A549 (cell line): ENCODE measurements around the gene PLCXD3. TPM values are rescaled to one million over a fixed set of nuclear protein-coding genes. Genes with fewer than 3 reads are reported as not detected.

ENCODE experiments used
- ATAC-seq, 2 experiments: fragments of 200-7000 bp in 1 of 2; fragments of >200 bp in 1 of 2; cut with Nextera tagmentation in 1 of 2; cut with Tn5 transposase in 1 of 2; 3 replicates each; pipeline versions ENCODE4 v1.8.0 to v1.9.1; 2018 to 2020; ENCODE audit warnings: mild to moderate bottlenecking in 1 of 2, moderate library complexity in 1 of 2
- CTCF ChIA-PET: fragments of 300-600 bp; sonication (Branson Sonifier 250); formaldehyde crosslinking; extraction: SDS; loops from one replicate; lab custom pipeline; 2021; ENCODE audit warnings: antibody characterized with exemption, inconsistent platforms; lab: Yijun Ruan, JAX
- POLR2A ChIA-PET: fragments of 350-600 bp; formaldehyde crosslinking; extraction: SDS; loops from one replicate; lab custom pipeline; 2021; ENCODE audit warnings: antibody characterized with exemption, inconsistent platforms; lab: Yijun Ruan, JAX
- DNase-seq, 2 experiments: peaks; one replicate each; pipeline versions ENCODE4 v3.0.0 to v3.0.0-alpha.2; 2011 to 2016; ENCODE audit warnings: low read depth in 1 of 2, low spot score in 1 of 2
- FAIRE-seq: peaks from 2 replicates; lab custom pipeline; 2011; peaks lifted over from hg19 to GRCh38; lab: Jason Lieb, UNC
- H3K27ac ChIP-seq, 2 experiments: fragments of >200 bp; sonication (Bioruptor Twin); formaldehyde crosslinking; 3 replicates each; pipeline ENCODE4 v1.5.1; 2016 to 2017
- H3K4me1 ChIP-seq: fragments of >200 bp; sonication (Bioruptor Twin); formaldehyde crosslinking; 3 replicates; pipeline ENCODE4 v1.6.1; 2016
- H3K4me2 ChIP-seq: fragments of >200 bp; sonication (Bioruptor Twin); formaldehyde crosslinking; 3 replicates; pipeline ENCODE4 v1.6.1; 2016
- H3K4me3 ChIP-seq: fragments of >200 bp; sonication (Bioruptor Twin); formaldehyde crosslinking; 3 replicates; pipeline ENCODE4 v1.5.1; 2016
- H3K9me3 ChIP-seq: fragments of >200 bp; sonication (Bioruptor Twin); formaldehyde crosslinking; 3 replicates; pipeline ENCODE4 v1.6.1; 2016
- CHD4 ChIP-seq: fragments of 200-600 bp; sonication (generic); IDR thresholded peaks from 2 replicates; pipeline ENCODE4 v1.6.1; 2016; ENCODE audit warnings: antibody characterized with exemption, mild to moderate bottlenecking, borderline replicate concordance
- EHF ChIP-seq: fragments of 250-450 bp; sonication (Bioruptor Pico); IDR thresholded peaks from 2 replicates; pipeline ENCODE4 v1.5.0; 2020; ENCODE audit warnings: mild to moderate bottlenecking
- EP300 ChIP-seq, 2 experiments: fragments of >200 bp; sonication (Bioruptor Twin); formaldehyde crosslinking; IDR thresholded peaks; 2 replicates in 1 of 2; 3 replicates in 1 of 2; pipeline ENCODE4 v1.6.1; 2016 to 2017
- ESRRA ChIP-seq: fragments of 150-350 bp; IDR thresholded peaks from 2 replicates; pipeline ENCODE4 v1.6.1; 2014; ENCODE audit warnings: mild to moderate bottlenecking, low read length, borderline replicate concordance
- FOSL2 ChIP-seq, 2 experiments: fragments of 450-650 bp in 1 of 2; fragments of >200 bp in 1 of 2; sonication (Bioruptor Twin) in 1 of 2; formaldehyde crosslinking; IDR thresholded peaks; 2 replicates each; pipeline versions ENCODE4 v1.5.0 to v1.6.1; 2016 to 2020; ENCODE audit warnings: mild to moderate bottlenecking in 1 of 2, moderate library complexity in 1 of 2
- HOXA7 ChIP-seq: fragments of 250-450 bp; sonication (Bioruptor Pico); IDR thresholded peaks from 2 replicates; pipeline ENCODE4 v1.5.0; 2020; ENCODE audit warnings: mild to moderate bottlenecking, moderate library complexity
- HOXB13 ChIP-seq: fragments of 250-450 bp; sonication (Bioruptor Pico); IDR thresholded peaks from 2 replicates; pipeline ENCODE4 v1.5.0; 2020; ENCODE audit warnings: low read depth, mild to moderate bottlenecking, moderate library complexity
- HOXB5 ChIP-seq: fragments of 250-450 bp; sonication (Bioruptor Pico); IDR thresholded peaks from 2 replicates; pipeline ENCODE4 v1.5.0; 2020; ENCODE audit warnings: mild to moderate bottlenecking, moderate library complexity
- JUNB ChIP-seq: fragments of >200 bp; sonication (Bioruptor Twin); formaldehyde crosslinking; IDR thresholded peaks from 2 replicates; pipeline ENCODE4 v1.6.1; 2016
- KDM5A ChIP-seq: fragments of 200-600 bp; sonication (generic); IDR thresholded peaks from 2 replicates; pipeline ENCODE4 v1.6.1; 2016; ENCODE audit warnings: antibody characterized with exemption, mild to moderate bottlenecking
- MAFK ChIP-seq: fragments of 450-650 bp; IDR thresholded peaks from 2 replicates; pipeline ENCODE4 v1.6.1; 2014; ENCODE audit not compliant: partially characterized antibody
- MAZ ChIP-seq: fragments of 150-350 bp; IDR thresholded peaks from 2 replicates; pipeline ENCODE4 v1.6.1; 2014; ENCODE audit warnings: antibody characterized with exemption, low read depth, low read length, borderline replicate concordance
- NFE2L2 ChIP-seq: fragments of 150-350 bp; conservative IDR thresholded peaks from 2 replicates; pipeline ENCODE4 v1.6.1; 2014; ENCODE audit warnings: low read length
- RCOR1 ChIP-seq: fragments of 150-350 bp; IDR thresholded peaks from 2 replicates; pipeline ENCODE4 v1.6.1; 2014; ENCODE audit warnings: antibody characterized with exemption, low read length, low read depth
- RFX5 ChIP-seq: fragments of 450-650 bp; IDR thresholded peaks from 2 replicates; pipeline ENCODE4 v1.7.1; 2014; ENCODE audit warnings: antibody characterized with exemption, mild to moderate bottlenecking, moderate library complexity
- SMC3 ChIP-seq: fragments of >200 bp; sonication (Bioruptor Twin); formaldehyde crosslinking; IDR thresholded peaks from 3 replicates; pipeline ENCODE4 v1.6.1; 2018; ENCODE audit warnings: inconsistent platforms
- TP53 ChIP-seq: fragments of 250-450 bp; sonication (Bioruptor Pico); IDR thresholded peaks from 2 replicates; pipeline ENCODE4 v1.5.0; 2021; ENCODE audit warnings: mild to moderate bottlenecking, moderate library complexity
- ZC3H11A ChIP-seq: fragments of 450-650 bp; IDR thresholded peaks from 2 replicates; pipeline ENCODE4 v1.6.1; 2014; ENCODE audit warnings: antibody characterized with exemption, mild to moderate bottlenecking
- ZFP36 ChIP-seq: fragments of 450-650 bp; IDR thresholded peaks from 2 replicates; pipeline ENCODE4 v1.6.1; 2014; ENCODE audit warnings: borderline replicate concordance; ENCODE audit not compliant: partially characterized antibody
- ZNF302 ChIP-seq: fragments of 250-450 bp; sonication (Bioruptor Pico); IDR thresholded peaks from 2 replicates; pipeline ENCODE4 v1.9.0; 2021; ENCODE audit warnings: inconsistent platforms, mild to moderate bottlenecking, moderate library complexity
- ZSCAN20 ChIP-seq: fragments of 250-450 bp; sonication (Bioruptor Pico); IDR thresholded peaks from 2 replicates; pipeline ENCODE4 v1.8.0; 2022; ENCODE audit warnings: mild to moderate bottlenecking, moderate library complexity
- WGBS: methylation state at CpG from one replicate; pipeline ENCODE4 v1.1.6; 2017; ENCODE audit errors: missing lambda C conversion rate; 5-methylcytosine and 5-hydroxymethylcytosine counted together
- polyA plus RNA-seq, 4 experiments: library from polyadenylated mRNA; depleted of rRNA in 3 of 4; stranded (reverse); fragments of >200 nt; fragmentation: RNase III in 1 of 4; extraction: RNeasy Plus Mini Kit Qiagen cat#74134 plus additional on column Dnase treatment in 1 of 4; gene quantifications; 2 replicates in 3 of 4; 3 replicates in 1 of 4; pipeline ENCODE4 v1.2.3, GENCODE V29; 2011 to 2017
- TF ChIP-seq, protein P1 (sequence below): fragments of 450-650 bp; IDR thresholded peaks from 2 replicates; pipeline ENCODE4 v1.6.1; 2014; ENCODE audit warnings: antibody characterized with exemption
- TF ChIP-seq, protein P2 (sequence below): fragments of 150-350 bp; IDR thresholded peaks from 2 replicates; pipeline ENCODE4 v1.6.1; 2014; ENCODE audit warnings: low read depth, mild to moderate bottlenecking, low read length
- TF ChIP-seq, protein P3 (sequence below): fragments of >200 bp; sonication (Bioruptor Twin); formaldehyde crosslinking; IDR thresholded peaks from 3 replicates; pipeline ENCODE4 v1.6.1; 2016
- TF ChIP-seq, protein P4 (sequence below): fragments of 250-450 bp; sonication (Bioruptor Pico); IDR thresholded peaks from 2 replicates; pipeline ENCODE4 v1.5.0; 2021; ENCODE audit warnings: mild to moderate bottlenecking, moderate library complexity, borderline replicate concordance

The PLCXD3 gene
- polyA plus RNA-seq, 2 of the 4 experiments (the other 2 are of a cell fraction) = 1.2 to 1.6 TPM

DNA sequence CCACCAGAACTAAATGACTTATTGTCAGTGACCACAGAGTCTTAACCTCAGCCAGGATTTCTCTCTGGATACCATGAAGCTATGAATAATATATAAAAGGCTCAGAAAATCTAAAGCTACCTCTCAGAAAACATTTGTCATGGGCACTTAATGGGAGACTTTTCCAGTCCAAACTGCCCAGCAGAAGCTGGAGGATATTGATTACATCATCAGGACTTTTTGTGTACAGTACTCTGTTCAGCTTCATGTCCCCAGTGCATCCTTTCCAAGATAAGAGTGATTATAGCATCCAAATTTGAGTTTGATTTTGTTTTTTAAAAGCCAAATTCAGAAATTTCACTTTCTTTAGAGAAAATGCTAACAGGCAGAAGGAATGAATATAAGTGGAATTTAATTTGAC is 173.2 kb downstream of the PLCXD3 start:
- no peak overlapping the region for H3K27ac ChIP-seq
- DNase-seq = no peak
- no peak overlapping the region for H3K4me2 ChIP-seq
- TF ChIP-seq ZSCAN20 (CRISPR knock-in tag) = no peak
- TF ChIP-seq, protein P1, sequence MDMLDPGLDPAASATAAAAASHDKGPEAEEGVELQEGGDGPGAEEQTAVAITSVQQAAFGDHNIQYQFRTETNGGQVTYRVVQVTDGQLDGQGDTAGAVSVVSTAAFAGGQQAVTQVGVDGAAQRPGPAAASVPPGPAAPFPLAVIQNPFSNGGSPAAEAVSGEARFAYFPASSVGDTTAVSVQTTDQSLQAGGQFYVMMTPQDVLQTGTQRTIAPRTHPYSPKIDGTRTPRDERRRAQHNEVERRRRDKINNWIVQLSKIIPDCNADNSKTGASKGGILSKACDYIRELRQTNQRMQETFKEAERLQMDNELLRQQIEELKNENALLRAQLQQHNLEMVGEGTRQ = no peak
- no peak for TF ChIP-seq EHF (CRISPR knock-in tag)
- TF ChIP-seq RCOR1 = no peak
- ChIA-PET CTCF (interaction anchor here (1.4 kb wide), 1 partner anchor 433 kb away, joined by 5 read pairs; no protein-coding TSS in a partner anchor), POLR2A (no interaction called here)
- no peak for ATAC-seq
- no peaks in the 10 kb centered on the region for H3K9me3 ChIP-seq
- no peak for FAIRE-seq
- no peak overlapping the region for H3K4me3 ChIP-seq
- peaks cover 10% of the 10 kb centered on the region; the same call in 1 of the 3 replicates for H3K4me1 ChIP-seq

DNA sequence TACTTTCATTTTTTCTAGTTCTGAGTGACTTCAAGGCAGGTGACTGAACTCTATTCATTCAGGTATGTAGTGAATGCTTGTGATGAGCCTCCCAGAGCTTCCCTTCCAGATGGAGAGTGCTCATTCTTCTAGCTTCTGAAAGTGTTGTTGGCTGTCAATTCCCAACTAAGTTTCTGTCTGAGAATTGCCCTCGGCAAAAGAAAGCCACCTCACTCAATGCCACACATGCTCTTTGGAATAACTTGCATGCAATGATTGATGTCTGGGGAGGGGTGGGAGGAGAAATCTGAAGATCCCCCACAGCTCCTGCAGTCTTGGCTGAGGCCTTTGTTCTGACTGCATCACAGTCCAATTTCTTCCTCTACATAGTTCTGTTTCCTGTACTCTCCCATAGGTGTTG is 173.9 kb downstream of the PLCXD3 start:
- 47% methylated on average over 1 of the region's 1 CpG for whole genome bisulfite sequencing
- DNase-seq (no peak), FAIRE-seq (no peak), ATAC-seq (no peak)
- POLR2A ChIA-PET = no interaction called here
- CTCF ChIA-PET = interaction anchor here (1.4 kb wide), 1 partner anchor 432 kb away, joined by 5 read pairs; no protein-coding TSS in a partner anchor
- no peak overlapping the region for H3K4me2 ChIP-seq
- TF ChIP-seq, protein P2, sequence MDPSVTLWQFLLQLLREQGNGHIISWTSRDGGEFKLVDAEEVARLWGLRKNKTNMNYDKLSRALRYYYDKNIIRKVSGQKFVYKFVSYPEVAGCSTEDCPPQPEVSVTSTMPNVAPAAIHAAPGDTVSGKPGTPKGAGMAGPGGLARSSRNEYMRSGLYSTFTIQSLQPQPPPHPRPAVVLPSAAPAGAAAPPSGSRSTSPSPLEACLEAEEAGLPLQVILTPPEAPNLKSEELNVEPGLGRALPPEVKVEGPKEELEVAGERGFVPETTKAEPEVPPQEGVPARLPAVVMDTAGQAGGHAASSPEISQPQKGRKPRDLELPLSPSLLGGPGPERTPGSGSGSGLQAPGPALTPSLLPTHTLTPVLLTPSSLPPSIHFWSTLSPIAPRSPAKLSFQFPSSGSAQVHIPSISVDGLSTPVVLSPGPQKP = no peak
- TF ChIP-seq, protein P3, sequence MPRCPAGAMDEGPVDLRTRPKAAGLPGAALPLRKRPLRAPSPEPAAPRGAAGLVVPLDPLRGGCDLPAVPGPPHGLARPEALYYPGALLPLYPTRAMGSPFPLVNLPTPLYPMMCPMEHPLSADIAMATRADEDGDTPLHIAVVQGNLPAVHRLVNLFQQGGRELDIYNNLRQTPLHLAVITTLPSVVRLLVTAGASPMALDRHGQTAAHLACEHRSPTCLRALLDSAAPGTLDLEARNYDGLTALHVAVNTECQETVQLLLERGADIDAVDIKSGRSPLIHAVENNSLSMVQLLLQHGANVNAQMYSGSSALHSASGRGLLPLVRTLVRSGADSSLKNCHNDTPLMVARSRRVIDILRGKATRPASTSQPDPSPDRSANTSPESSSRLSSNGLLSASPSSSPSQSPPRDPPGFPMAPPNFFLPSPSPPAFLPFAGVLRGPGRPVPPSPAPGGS = no peak
- no peak for TF ChIP-seq MAZ
- no peak for TF ChIP-seq ZFP36
- no peak for TF ChIP-seq TP53 (CRISPR knock-in tag)
- TF ChIP-seq HOXB13 (CRISPR knock-in tag) = no peak
- no peak for TF ChIP-seq NFE2L2
- TF ChIP-seq RFX5 = no peak
- TF ChIP-seq ZC3H11A = no peak
- no peak for TF ChIP-seq HOXB5 (CRISPR knock-in tag)
- TF ChIP-seq HOXA7 = no peak
- no peak for TF ChIP-seq FOSL2 (IDR thresholded peaks at IDR 0.05)
- TF ChIP-seq FOSL2 (CRISPR knock-in tag; IDR thresholded peaks at IDR 0.05) = no peak
- TF ChIP-seq, all 56 proteins: peak for 0
- H3K9me3 ChIP-seq = no peaks in the 10 kb centered on the region
- H3K27ac ChIP-seq = no peak overlapping the region
- H3K4me1 ChIP-seq = peaks cover 10% of the 10 kb centered on the region; the same call in 1 of the 3 replicates
- no peak overlapping the region for H3K4me3 ChIP-seq

DNA sequence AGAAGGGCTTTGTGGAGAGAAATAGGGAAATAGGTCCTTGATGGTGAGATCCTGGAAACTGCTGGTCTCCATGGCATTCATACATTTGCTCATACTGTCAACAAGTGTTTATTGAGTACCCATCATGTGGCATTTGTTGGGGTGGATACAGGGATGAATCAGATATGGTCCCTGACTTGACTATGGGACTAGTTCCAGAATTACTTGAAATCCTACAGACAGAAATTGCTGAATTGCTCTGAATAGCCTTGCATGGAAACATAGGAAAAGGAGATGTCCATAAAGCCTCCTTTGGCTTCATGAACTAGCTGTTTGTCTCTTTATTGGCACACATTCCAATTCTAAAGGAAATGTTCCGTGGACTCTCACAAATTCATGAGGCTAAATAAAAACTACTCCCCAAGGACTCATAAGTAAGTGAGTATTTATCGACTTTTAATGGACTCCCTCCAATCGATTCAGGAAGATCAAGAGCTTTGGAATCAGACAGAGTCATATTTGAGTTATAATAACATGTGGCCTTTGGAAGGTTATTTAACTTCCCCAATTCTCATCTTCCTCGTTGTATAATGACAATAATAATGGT is 174.7 kb downstream of the PLCXD3 start:
- DNase-seq = no peak
- Histone ChIP-seq H3K4me1 (peaks cover 10% of the 10 kb centered on the region; the same call in 1 of the 3 replicates), H3K27ac (no peak overlapping the region), H3K4me3 (no peak overlapping the region), H3K4me2 (no peak overlapping the region), H3K9me3 (no peaks in the 10 kb centered on the region)
- TF ChIP-seq RFX5 (no peak), CHD4 (no peak), SMC3 (no peak), KDM5A (no peak), ESRRA (no peak), MAFK (no peak), HOXA7 (no peak), JUNB (no peak), EP300 (IDR thresholded peaks at IDR 0.05) (no peak), ZNF302 (no peak)
- TF ChIP-seq, protein P4, sequence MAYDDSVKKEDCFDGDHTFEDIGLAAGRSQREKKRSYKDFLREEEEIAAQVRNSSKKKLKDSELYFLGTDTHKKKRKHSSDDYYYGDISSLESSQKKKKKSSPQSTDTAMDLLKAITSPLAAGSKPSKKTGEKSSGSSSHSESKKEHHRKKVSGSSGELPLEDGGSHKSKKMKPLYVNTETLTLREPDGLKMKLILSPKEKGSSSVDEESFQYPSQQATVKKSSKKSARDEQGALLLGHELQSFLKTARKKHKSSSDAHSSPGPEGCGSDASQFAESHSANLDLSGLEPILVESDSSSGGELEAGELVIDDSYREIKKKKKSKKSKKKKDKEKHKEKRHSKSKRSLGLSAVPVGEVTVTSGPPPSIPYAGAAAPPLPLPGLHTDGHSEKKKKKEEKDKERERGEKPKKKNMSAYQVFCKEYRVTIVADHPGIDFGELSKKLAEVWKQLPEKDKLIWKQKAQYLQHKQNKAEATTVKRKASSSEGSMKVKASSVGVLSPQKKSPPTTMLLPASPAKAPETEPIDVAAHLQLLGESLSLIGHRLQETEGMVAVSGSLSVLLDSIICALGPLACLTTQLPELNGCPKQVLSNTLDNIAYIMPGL (CRISPR knock-in tag) = no peak
- FAIRE-seq = no peak
- ChIA-PET CTCF (no interaction called here), POLR2A (no interaction called here)
- 43% methylated on average over 4 of the region's 4 CpGs for WGBS
- no peak for ATAC-seq
